Spleen (tissue), 11 donors: ENCODE data around the gene UPK1B. TPM values are rescaled to one million over a fixed set of nuclear protein-coding genes. Genes with fewer than 3 reads are reported as not detected.
"Not testable (repeated sequence)": the region's sequence is repeated elsewhere in the genome, so short reads cannot be mapped to it uniquely, and the experiment has no call there.

ENCODE experiments used
- DNase-seq: peaks from one replicate; pipeline ENCODE4 v3.0.0-alpha.2; 2020
- H3K27ac ChIP-seq, 8 donors: fragments of 200-600 bp; sonication (generic) in 7 of 8; 1 replicate in 4 of 8; 2 replicates in 4 of 8; pipeline versions ENCODE4 v1.5.0 to v1.8.0; 2016 to 2021; ENCODE audit warnings: inconsistent platforms in 4 of 8, mild to moderate bottlenecking in 4 of 8, moderate library complexity in 1 of 8
- H3K27me3 ChIP-seq, 7 donors: fragments of 200-600 bp; sonication (generic) in 6 of 7; replicated peaks in 1 of 7; 1 replicate in 4 of 7; 2 replicates in 3 of 7; pipeline versions ENCODE4 v1.5.0 to v1.8.0; 2016 to 2021; ENCODE audit warnings: inconsistent platforms in 3 of 7, mild to moderate bottlenecking in 1 of 7
- H3K36me3 ChIP-seq, 6 donors: fragments of 200-600 bp; sonication (generic) in 5 of 6; 1 replicate in 4 of 6; 2 replicates in 2 of 6; pipeline versions ENCODE4 v1.5.0 to v1.8.0; 2016 to 2021; ENCODE audit warnings: inconsistent platforms in 2 of 6
- H3K4me1 ChIP-seq, 6 donors: fragments of 200-600 bp; sonication (generic) in 5 of 6; 1 replicate in 3 of 6; 2 replicates in 3 of 6; pipeline versions ENCODE4 v1.5.0 to v1.8.0; 2016 to 2021; ENCODE audit warnings: inconsistent platforms in 3 of 6
- H3K4me3 ChIP-seq, 8 donors: fragments of 200-600 bp; sonication (generic) in 7 of 8; 1 replicate in 4 of 8; 2 replicates in 4 of 8; pipeline versions ENCODE4 v1.5.0 to v1.8.0; 2016 to 2021; ENCODE audit warnings: inconsistent platforms in 4 of 8, mild to moderate bottlenecking in 4 of 8, moderate library complexity in 2 of 8
- H3K9me3 ChIP-seq, 8 donors: fragments of 200-600 bp; sonication (generic) in 7 of 8; 1 replicate in 4 of 8; 2 replicates in 4 of 8; pipeline versions ENCODE4 v1.5.0 to v1.8.0; 2016 to 2021; ENCODE audit warnings: inconsistent platforms in 4 of 8
- CTCF ChIP-seq, 11 experiments: fragments of 200-600 bp in 7 of 11; fragments of 450-650 bp in 4 of 11; sonication (generic) in 4 of 11; IDR thresholded peaks in 8 of 11; conservative IDR thresholded peaks in 3 of 11; 1 replicate in 7 of 11; 2 replicates in 4 of 11; pipeline versions ENCODE4 v1.4.0 to v1.8.0; 2016 to 2021; ENCODE audit warnings: antibody characterized with exemption in 11 of 11, inconsistent platforms in 4 of 11, mild to moderate bottlenecking in 1 of 11
- POLR2A ChIP-seq, 3 donors: fragments of 450-650 bp; IDR thresholded peaks; one replicate each; pipeline ENCODE4 v1.5.1; 2017; ENCODE audit warnings: antibody characterized with exemption in 3 of 3, mild to moderate bottlenecking in 1 of 3
- POLR2AphosphoS5 ChIP-seq, 3 donors: sonication (generic); formaldehyde crosslinking; IDR thresholded peaks; one replicate each; pipeline ENCODE4 v1.5.1; 2017; ENCODE audit warnings: antibody characterized with exemption in 3 of 3
- WGBS, 5 donors: extraction: QIAGEN DNeasy Blood & Tissue Kit in 3 of 5; methylation state at CpG; one replicate each; pipeline versions ENCODE4 v1.1.5 to v1.1.7; 2013 to 2018; 5-methylcytosine and 5-hydroxymethylcytosine counted together
- intact Hi-C: fragments of 100-400 bp; cut with DNase I; formaldehyde crosslinking; loops from one replicate; pipeline ENCODE4 v1.15.0; 2023; ENCODE audit warnings: low total_unique reads
- polyA plus RNA-seq, 3 donors: library from polyadenylated mRNA; stranded (reverse); fragments of 200-250 nt; gene quantifications; one replicate each; pipeline ENCODE4 v1.2.1, GENCODE V29; 2013
- total RNA-seq, 7 donors: library from RNA; depleted of rRNA in 3 of 7; stranded (reverse); fragments of >200 nt in 3 of 7; fragmentation: NEBNext Ultra II Directional in 4 of 7; extraction: Animal tissue kit (Norgen Biotek cat#: 25700) in 4 of 7; gene quantifications; one replicate each; pipeline versions ENCODE4 v1.1.0 to v1.2.1, GENCODE V29; 2016 to 2021
- donor health status: healthy with polysubstance abuse.
- donor health status: DM: no; HTN: no; CAD: no; lungs with moderate emphysema.
- donor health status: DM: no; HTN: no; CAD: no.
- donor health status: Bipolar disorder and iron deficiency.
- donor health status: healthy.
- donor health status: DM: no; HTN: no; CAD: no.
- donor health status: DM: yes; HTN: yes; CAD: no.

The UPK1B gene
- total and polyA plus RNA-seq, 10 donors, result not detected

GRCh38 chr3:119240591-119241434 is 67.4 kb downstream of the UPK1B start, which contains the start of gene B4GALT4:
Gene B4GALT4 (minus strand): TSS chr3:119240878. CDS start chr3:119230099, 10,779 bp downstream.
- Histone ChIP-seq H3K27me3 (no peaks in the 10 kb centered on the region), H3K4me3 (peak within 1 kb of the TSS; percentile 68 to 89 (median 73)), H3K9me3 (no peaks in the 10 kb centered on the region), H3K27ac (peak within 1 kb of the TSS; percentile 92 to 96 (median 94)), H3K36me3 (peaks cover 0 to 12% (median under 1%) of the 10 kb centered on the region in 6 donors), H3K4me1 (peaks cover 23 to 56% (median 44%) of the 10 kb centered on the region in 6 donors)
- TF ChIP-seq CTCF (IDR thresholded peaks at IDR 0.05 in 8 of 11, conservative IDR thresholded peaks at IDR 0.05 in 3 of 11), result peak in 1 of 11 experiments; percentile 6
- peak; percentile 31 to 89 (median 47) for TF ChIP-seq POLR2A (IDR thresholded peaks at IDR 0.05)
- peak; percentile 92 to 95 (median 94) for TF ChIP-seq POLR2AphosphoS5 (IDR thresholded peaks at IDR 0.05)
- peak; percentile 97 for DNase-seq
- 2 to 3% (median 3%) methylated on average over 44 to 70 of the region's 70 CpGs for WGBS, 5 donors
- intact Hi-C loops, result loop anchor here (5.0 kb wide), 1 partner anchor 359 kb away; no protein-coding TSS in a partner anchor

DNA sequence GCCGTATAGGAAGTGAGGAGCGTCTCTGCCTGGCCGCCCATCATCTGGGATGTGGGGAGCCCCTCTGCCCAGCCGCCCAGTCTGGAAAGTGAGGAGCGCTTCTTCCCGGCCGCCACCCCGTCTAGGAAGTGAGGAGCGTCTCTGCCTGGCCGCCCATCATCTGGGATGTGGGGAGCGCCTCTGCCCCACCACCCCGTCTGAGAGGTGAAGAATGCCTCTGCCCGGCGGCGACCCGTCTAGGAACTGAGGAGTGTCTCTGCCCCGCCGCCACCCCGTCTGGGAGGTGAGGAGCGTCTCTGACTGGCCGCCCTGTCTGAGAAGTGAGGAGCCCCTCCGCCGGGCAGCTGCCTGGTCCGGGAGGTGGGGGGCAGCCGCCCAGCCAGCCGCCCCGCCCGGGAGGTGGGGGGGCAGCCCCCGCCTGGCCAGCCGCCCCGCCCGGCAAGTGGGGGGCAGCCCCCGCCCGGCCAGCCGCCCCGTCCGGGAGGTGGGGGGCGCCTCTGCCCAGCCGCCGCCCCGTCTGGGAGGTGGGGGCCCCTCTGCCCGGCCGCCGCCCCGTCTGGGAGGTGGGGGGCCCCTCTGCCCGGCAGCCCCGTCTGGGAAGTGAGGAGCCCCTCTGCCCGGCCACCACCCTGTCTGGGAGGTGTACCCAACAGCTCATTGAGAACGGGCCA is 69.1 kb downstream of the UPK1B start:
- H3K4me3 ChIP-seq, H3K36me3 ChIP-seq, H3K27me3 ChIP-seq, H3K27ac ChIP-seq, DNase-seq, H3K9me3 ChIP-seq: not testable (repeated sequence)
- 89 to 94% (median 93%) methylated on average over 14 to 49 of the region's 49 CpGs for WGBS, 5 donors
- H3K4me1 ChIP-seq, result peaks cover 20 to 39% (median 33%) of the 10 kb centered on the region in 6 donors
- intact Hi-C loops, result loop anchor here (5.0 kb wide), 1 partner anchor 360 kb away; no protein-coding TSS in a partner anchor

GRCh38 chr3:119243058-119243529 is 69.7 kb downstream of the UPK1B start:
- intact Hi-C loops, result loop anchor here (5.0 kb wide), 1 partner anchor 361 kb away; no protein-coding TSS in a partner anchor
- 87 to 99% (median 89%) methylated on average over 5 to 7 of the region's 7 CpGs for WGBS, 5 donors

DNA sequence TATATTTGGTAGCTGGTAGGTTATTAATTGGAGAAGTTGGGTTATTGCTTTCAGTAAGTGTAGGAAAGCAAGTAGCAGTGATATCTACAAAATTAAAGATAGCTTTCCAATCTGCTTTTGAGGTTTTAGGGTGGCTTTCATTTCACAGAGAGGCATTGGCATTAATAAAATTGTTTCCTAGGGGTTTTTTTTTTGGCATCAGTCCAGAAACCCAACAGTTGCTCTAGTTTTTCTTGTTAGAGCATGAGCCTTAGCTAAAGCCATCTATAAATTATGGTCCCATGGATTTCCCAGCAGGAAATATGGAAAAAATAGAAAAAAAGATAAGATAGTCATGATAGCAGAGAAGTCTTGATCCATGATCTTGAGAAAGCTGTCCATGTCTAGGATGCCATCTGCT is 70.3 kb downstream of the UPK1B start:
- H3K4me1 ChIP-seq, result peaks cover 18 to 27% (median 22%) of the 10 kb centered on the region in 6 donors
- H3K36me3 ChIP-seq, result no peaks in the 10 kb centered on the region
- intact Hi-C loops, result loop anchor here (5.0 kb wide), 1 partner anchor 361 kb away; no protein-coding TSS in a partner anchor
- H3K27ac ChIP-seq, result no peak overlapping the region
- peaks cover 3 to 18% (median 13%) of the 10 kb centered on the region in 8 donors for H3K9me3 ChIP-seq
- no peak overlapping the region for H3K4me3 ChIP-seq
- DNase-seq, result no peak
- TF ChIP-seq CTCF (IDR thresholded peaks at IDR 0.05 in 8 of 11, conservative IDR thresholded peaks at IDR 0.05 in 3 of 11), result no peak
- no peaks in the 10 kb centered on the region for H3K27me3 ChIP-seq

More at GRCh38 chr3:119243058-119243529, 69.7 kb downstream of the UPK1B start:
- not testable (repeated sequence) for H3K4me3 ChIP-seq, H3K36me3 ChIP-seq, DNase-seq, H3K27me3 ChIP-seq, H3K27ac ChIP-seq
- Histone ChIP-seq H3K9me3 (peaks cover 3 to 12% (median 7%) of the 10 kb centered on the region in 8 donors), H3K4me1 (peaks cover 20 to 34% (median 29%) of the 10 kb centered on the region in 6 donors)
